ENCODE measurements around the gene PLXNA2.

The PLXNA2 gene

DNA sequence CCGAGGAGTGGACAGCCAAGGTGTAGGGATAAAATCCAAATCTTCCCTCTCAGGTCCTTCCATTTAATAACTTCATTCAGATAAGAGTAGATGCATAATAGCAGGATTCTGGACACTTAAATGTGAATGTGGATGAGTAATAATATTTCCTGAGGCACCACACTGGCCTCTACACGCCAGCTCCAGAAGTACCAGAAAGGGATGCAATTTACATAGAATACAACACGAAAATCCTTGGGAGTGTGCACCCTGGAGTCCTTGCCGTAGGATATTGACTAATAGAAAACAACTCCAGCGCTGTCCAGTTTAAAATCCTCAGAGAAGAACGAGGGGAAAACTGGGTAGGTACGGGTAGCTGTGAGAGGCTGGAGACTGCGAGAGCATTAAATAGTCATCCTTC, 6.9 kb downstream of the PLXNA2 start:
- TF ChIP-seq CTCF (IDR thresholded peaks at IDR 0.05; ENCODE audit: low read depth, low read length, missing control alignments): no peak
- no peak overlapping the region for H3K4me3 ChIP-seq (replicated peaks; ENCODE audit: low read depth, low read length)
- DNase-seq (ENCODE audit: extremely low read depth, low read depth): no peak

- DNase-seq (ENCODE audit: extremely low read depth, low read depth): no peak
- TF ChIP-seq CTCF (IDR thresholded peaks at IDR 0.05; ENCODE audit: low read depth, low read length, missing control alignments): no peak
- H3K4me3 ChIP-seq (replicated peaks; ENCODE audit: low read depth, low read length): no peak overlapping the region
These were observed 8.0 kb downstream of the PLXNA2 start for GRCh38 chr1:208235982-208236761.

DNA sequence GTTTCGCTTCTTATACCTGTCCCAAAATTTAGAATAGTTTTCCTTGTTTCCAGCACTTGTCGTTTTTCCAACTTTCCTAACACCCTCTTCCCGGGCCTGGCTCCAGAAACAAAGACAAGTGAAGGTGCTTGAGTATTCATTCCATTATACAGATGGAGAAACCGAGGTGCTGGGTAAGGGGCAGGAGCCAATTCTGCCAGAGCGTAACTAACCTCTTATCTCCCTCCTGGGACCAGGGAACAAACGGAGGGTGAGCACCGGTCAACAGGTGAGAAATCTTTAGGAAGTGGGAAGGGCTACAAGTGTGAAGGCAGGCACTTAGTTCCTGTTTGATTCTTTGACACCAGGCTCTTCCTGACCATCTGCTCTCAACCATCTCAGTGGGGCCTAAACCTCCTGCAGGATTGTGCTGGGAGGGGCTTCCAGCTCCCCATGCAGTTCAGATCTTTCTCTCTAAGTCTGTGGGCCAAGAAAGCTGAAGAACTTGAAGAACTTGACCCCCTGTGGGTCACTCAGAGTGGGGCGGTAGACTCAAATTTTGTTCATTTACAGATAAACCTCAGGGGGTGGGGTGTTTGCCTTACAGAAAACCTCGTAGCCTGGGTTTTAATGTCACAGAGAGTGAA, 8.7 kb downstream of the PLXNA2 start:
- TF ChIP-seq CTCF (IDR thresholded peaks at IDR 0.05; ENCODE audit: low read depth, low read length, missing control alignments): no peak
- no peak overlapping the region for H3K4me3 ChIP-seq (replicated peaks; ENCODE audit: low read depth, low read length)
- no peak for DNase-seq (ENCODE audit: extremely low read depth, low read depth)

DNA sequence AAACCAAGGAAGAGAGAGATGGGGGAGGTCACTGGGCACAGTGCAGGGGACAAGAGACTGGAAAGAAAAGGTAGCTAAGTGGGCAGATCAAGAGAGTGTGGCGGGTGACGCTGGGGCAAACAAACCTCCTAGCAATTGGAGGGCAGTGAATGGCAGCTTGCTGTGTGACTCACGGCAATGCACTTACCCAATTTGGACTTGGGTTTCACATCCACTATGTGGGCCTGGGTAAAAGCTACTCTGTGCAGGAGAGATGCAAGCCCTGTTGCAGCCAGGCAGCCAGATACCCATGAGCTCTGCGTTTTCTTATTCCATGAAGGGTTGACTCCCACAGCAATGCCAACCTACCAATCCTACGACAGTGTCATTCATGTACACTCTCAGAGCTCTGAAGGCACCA, 9.5 kb downstream of the PLXNA2 start:
- no peak for DNase-seq (ENCODE audit: extremely low read depth, low read depth)
- H3K4me3 ChIP-seq (replicated peaks; ENCODE audit: low read depth, low read length): no peak overlapping the region
- TF ChIP-seq CTCF (IDR thresholded peaks at IDR 0.05; ENCODE audit: low read depth, low read length, missing control alignments): no peak

DNA sequence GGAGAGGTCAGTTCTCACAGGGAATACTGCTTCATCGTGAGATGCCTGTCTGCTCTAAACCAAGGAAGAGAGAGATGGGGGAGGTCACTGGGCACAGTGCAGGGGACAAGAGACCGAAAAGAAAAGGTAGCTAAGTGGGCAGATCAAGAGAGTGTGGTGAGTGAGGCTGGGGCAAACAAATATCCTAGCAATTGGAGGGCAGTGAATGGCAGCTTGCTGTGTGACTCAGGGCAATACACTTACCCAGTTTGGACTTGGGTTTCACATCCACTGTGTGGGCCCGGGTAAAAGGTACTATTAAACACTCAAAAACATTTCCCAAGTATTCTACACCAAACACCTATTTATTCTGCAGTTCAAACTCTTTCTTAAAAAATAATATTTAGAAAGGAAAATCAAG, 10.2 kb downstream of the PLXNA2 start:
- TF ChIP-seq CTCF (IDR thresholded peaks at IDR 0.05; ENCODE audit: low read depth, low read length, missing control alignments): no peak

DNA sequence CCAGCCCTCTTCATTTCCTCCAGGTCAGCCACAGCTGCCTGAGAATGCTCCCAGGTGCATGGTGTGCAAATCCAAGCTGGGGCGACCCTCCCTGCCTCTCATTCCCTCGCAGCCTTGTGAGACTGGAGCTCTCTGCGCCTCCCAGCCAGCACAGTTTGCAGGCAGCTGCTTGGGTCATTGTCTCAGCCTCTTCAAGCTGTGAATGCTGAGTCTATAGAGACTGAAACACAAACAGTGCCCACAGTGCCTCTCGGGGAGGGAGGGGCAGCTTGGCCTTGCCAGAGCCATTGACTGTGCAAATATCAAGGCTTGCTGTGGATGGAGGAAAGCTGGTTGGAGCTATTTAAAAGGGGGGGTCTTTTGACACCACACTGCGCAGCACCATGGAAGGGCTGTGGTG, 10.6 kb downstream of the PLXNA2 start:
- no peak overlapping the region for H3K4me3 ChIP-seq (replicated peaks; ENCODE audit: low read depth, low read length)
- no peak for DNase-seq (ENCODE audit: extremely low read depth, low read depth)
- no peak for TF ChIP-seq CTCF (IDR thresholded peaks at IDR 0.05; ENCODE audit: low read depth, low read length, missing control alignments)

More for the DNA sequence above, 10.2 kb downstream of the PLXNA2 start:
- H3K4me3 ChIP-seq (replicated peaks; ENCODE audit: low read depth, low read length): no peak overlapping the region
- DNase-seq (ENCODE audit: extremely low read depth, low read depth): no peak

All from HFF-Myc (cell line).